GM12875 (cell line): ENCODE results near the gene ZBTB40.

Experiments
- H3K4me3 ChIP-seq: one replicate; pipeline ENCODE4 v1.5.1; 2011; ENCODE audit warnings: low read depth, low read length, control low read depth
- TF ChIP-seq, protein P1 (sequence below): IDR thresholded peaks from 2 replicates; pipeline ENCODE4 v1.5.1; 2011; ENCODE audit warnings: low read depth, mild to moderate bottlenecking, control low read depth, inconsistent platforms, low read length, moderate library complexity, borderline replicate concordance; ENCODE audit not compliant: insufficient read depth

The ZBTB40 gene

DNA sequence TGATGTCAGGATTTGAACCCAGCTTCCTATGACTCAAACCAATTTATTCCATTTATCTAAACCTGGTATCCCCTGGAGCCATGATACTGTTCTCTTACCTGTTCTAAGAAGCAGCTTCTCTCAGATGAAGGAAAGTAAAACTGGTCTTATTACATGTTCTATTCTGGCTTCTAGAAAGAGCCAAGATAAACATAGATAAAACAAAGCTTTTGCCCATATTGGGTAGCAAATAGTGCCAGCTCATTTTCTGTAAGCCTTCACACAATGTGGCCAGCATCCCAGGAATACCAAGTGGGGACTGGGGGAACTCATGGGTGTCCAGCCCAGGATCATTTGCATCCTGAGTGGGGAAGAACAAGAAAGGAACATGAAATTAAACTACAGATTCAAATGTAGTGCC, 58.2 kb downstream of the ZBTB40 start:
- TF ChIP-seq, protein P1, sequence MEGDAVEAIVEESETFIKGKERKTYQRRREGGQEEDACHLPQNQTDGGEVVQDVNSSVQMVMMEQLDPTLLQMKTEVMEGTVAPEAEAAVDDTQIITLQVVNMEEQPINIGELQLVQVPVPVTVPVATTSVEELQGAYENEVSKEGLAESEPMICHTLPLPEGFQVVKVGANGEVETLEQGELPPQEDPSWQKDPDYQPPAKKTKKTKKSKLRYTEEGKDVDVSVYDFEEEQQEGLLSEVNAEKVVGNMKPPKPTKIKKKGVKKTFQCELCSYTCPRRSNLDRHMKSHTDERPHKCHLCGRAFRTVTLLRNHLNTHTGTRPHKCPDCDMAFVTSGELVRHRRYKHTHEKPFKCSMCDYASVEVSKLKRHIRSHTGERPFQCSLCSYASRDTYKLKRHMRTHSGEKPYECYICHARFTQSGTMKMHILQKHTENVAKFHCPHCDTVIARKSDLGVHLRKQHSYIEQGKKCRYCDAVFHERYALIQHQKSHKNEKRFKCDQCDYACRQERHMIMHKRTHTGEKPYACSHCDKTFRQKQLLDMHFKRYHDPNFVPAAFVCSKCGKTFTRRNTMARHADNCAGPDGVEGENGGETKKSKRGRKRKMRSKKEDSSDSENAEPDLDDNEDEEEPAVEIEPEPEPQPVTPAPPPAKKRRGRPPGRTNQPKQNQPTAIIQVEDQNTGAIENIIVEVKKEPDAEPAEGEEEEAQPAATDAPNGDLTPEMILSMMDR, result no peak
- H3K4me3 ChIP-seq, result no peak overlapping the region

DNA sequence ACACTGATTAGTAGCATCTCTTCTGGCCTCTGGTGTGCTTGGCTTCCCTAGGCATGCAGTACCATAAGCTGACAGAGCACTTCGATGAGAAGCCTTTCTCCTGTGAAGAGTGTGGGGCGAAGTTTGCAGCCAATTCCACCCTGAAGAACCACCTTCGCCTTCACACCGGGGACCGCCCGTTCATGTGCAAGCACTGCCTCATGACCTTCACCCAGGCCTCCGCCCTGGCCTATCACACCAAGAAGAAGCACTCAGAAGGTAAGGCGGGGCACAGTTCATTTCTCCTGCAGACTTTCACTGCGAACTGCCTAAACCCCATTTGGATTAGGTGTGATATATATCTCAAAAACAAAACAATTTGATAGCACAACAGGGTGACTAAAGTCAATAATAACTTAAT, 61.2 kb downstream of the ZBTB40 start:
- TF ChIP-seq, protein P1, result no peak
- no peak overlapping the region for H3K4me3 ChIP-seq

DNA sequence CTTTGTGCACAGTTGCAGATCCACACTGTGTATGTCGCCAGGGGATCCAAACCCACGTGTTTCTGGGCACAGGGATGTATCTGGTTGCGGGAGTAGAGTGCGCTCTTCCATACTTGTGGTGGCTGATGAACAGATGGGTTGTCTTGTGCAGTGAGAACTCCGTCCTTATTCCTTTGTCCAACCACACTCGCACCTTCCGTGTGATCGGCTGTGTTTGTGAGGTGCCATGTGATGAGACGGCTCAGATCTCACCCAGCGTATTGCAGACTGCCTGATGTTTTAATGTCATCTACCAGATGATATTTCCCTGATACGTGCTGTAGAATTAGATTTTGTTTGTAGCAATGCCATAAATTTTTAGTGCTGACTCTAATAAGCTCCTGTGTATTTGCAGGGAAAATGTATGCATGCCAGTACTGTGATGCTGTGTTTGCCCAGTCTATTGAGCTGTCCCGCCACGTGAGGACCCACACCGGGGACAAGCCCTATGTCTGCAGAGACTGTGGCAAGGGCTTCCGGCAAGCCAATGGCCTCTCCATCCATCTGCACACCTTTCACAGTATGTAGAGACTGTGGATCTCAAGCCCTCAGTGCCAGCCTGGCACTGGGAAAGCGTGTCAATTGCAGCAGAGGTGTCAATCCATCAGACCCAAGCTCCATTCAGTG, 65.4 kb downstream of the ZBTB40 start:
- H3K4me3 ChIP-seq, result no peak overlapping the region
- TF ChIP-seq, protein P1, result no peak

DNA sequence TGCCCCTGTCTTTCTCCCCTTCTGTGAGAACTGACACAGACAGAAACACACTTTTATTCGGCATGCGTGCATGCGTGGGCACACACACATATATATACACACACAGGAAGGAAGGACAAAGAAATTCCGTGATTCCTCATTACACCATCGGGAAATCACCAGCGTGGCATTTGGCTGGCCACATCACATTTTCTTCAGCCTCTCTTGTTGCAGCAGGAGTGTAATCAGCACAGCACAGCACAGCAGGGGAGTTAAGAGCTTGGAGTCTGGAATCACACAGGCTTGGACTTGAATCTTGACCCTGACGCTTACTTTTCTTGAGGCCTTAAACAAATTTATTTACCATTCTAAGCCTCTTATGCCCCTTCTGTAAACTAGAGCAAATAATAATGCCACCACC, 66.3 kb downstream of the ZBTB40 start:
- TF ChIP-seq, protein P1, result no peak
- H3K4me3 ChIP-seq, result no peak overlapping the region

DNA sequence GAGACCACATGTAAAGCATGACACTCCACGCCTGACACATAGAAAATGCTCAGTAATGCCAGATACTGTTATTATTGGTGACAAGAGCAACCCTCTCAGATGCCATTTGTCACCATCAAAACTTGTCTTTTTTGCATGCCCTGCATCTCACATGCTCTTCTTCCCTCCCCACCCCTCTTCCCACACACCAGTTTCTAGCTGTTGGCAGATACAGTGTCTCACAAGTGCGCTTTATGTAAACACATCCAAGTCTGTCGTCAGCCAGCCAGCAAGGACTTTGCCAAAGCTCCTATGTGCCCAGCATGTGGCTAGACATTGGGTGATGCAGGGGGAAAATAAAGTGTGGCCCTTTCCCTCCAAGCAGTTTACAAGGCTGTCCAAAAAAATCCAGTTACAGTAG, 66.7 kb downstream of the ZBTB40 start:
- TF ChIP-seq, protein P1, result no peak
- no peak overlapping the region for H3K4me3 ChIP-seq

- TF ChIP-seq, protein P1, result no peak
- no peak overlapping the region for H3K4me3 ChIP-seq
Observed at GRCh38 chr1:22520871-22521270, 69.2 kb downstream of the ZBTB40 start.

GRCh38 chr1:22521692-22522091, 70.0 kb downstream of the ZBTB40 start:
- TF ChIP-seq, protein P1, result no peak

More at GRCh38 chr1:22521692-22522091, 70.0 kb downstream of the ZBTB40 start:
- no peak overlapping the region for H3K4me3 ChIP-seq
